K562 treated with DMSO at 1 percent for 48 hours (cell line): ENCODE data around the gene AOX1. TPM values are rescaled to one million over a fixed set of nuclear protein-coding genes. Genes with fewer than 3 reads are reported as not detected.

Source experiments
- total RNA-seq: library from RNA; unstranded; fragments of 300-600 nt; gene quantifications from 2 replicates; pipeline ENCODE4 v1.2.3, GENCODE V29; 2022; ENCODE audit warnings: low replicate concordance; ENCODE audit errors: extremely low read depth

The AOX1 gene
- not detected in 2 replicates for total RNA-seq

DNA sequence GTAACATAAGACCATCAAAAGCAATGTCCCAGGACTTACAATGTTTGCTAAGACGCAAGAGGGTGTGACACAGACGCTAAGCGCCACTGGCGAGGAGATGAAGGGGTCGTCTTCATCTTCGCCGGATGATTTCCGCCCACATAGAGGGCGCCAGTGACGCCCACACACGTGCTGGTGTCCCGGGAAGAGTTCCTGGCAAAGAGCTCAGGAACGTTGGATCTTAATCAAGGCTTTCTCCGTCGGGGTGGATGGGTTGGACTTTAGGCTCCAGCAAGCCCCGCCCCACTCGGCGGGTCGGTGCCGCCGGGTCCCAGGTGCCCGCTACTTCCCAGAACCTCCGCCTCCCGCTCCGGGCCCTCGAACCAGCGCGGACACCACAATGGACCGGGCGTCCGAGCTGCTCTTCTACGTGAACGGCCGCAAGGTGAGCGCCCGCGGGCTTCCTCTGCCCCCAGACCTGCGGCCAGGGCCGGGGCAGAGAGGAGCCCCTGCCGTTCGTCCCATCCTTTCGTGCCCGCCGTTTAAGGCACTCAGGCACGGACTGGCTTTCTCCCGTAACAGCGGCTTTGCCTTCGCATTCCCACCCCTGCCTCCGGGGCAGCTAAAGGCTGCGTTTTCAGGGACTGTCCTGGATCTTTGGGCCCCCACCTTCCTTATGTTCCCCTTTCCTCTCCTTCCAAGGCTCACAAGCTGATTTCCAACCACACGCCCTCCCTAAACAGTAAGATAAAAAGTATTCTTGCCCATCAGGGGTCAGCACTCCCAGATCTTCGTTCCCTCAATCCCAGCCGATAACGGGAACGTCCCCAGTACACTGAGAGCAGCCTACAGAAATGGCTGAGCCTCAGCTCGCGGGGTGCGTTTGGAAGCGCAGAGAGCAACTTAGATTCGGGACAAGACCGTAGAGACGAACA lies at the start of gene AOX1:
TSS of gene AOX1 (plus strand) at position 285 of the 914 bp plus-strand sequence. CDS start at position 380, 95 bp downstream.

Other genes with a start within 250 kb of the AOX1 start
- gene KCTD18, start 75.9 kb upstream of the AOX1 start, total RNA-seq: not detected in 2 replicates
- not detected in 2 replicates for gene SGO2, start 59.8 kb upstream of the AOX1 start, total RNA-seq
- gene BZW1, start 225.9 kb downstream of the AOX1 start, total RNA-seq: not detected in 2 replicates